Activated CD4-positive, alpha-beta T cell treated with anti-CD3 and anti-CD28 coated beads, Interleukin-2, amount 50 U/mL, for 4 hours (primary cell): ENCODE measurements around the gene HOXD13.

ENCODE experiments used
- DNase-seq, 2 experiments: peaks; one replicate each; pipeline ENCODE4 v3.0.0-alpha.2; 2020

HOXD13 gene

GRCh38 chr2:176092270-176093144 is at the start of gene HOXD13:
HOXD13 (plus strand) TSS chr2:176092721; CDS start chr2:176092891, 170 bp downstream.
- no peak for DNase-seq

- no peak for DNase-seq
Observed at GRCh38 chr2:176056406-176056805, 36.1 kb upstream of the HOXD13 start.

GRCh38 chr2:176063958-176064357 is 28.6 kb upstream of the HOXD13 start:
- DNase-seq: no peak

GRCh38 chr2:176066645-176067588 is 25.6 kb upstream of the HOXD13 start:
- no peak for DNase-seq

- no peak for DNase-seq
Observed at GRCh38 chr2:176067589-176068418, 24.7 kb upstream of the HOXD13 start.

GRCh38 chr2:176068419-176068832 is 24.1 kb upstream of the HOXD13 start:
- DNase-seq: no peak

- DNase-seq: no peak
Observed at GRCh38 chr2:176071330-176072291, 20.9 kb upstream of the HOXD13 start.

GRCh38 chr2:176072292-176072669 is 20.2 kb upstream of the HOXD13 start:
- no peak for DNase-seq

GRCh38 chr2:176072951-176073904 is 19.3 kb upstream of the HOXD13 start:
- DNase-seq: no peak

- no peak for DNase-seq
Observed at GRCh38 chr2:176074919-176075425, 17.5 kb upstream of the HOXD13 start.

GRCh38 chr2:176075481-176075880 is 17.0 kb upstream of the HOXD13 start:
- no peak for DNase-seq

GRCh38 chr2:176076063-176076462 is 16.5 kb upstream of the HOXD13 start:
- no peak for DNase-seq

GRCh38 chr2:176076796-176077195 is 15.7 kb upstream of the HOXD13 start:
- no peak for DNase-seq

- DNase-seq: no peak
Observed at GRCh38 chr2:176078541-176079284, 13.8 kb upstream of the HOXD13 start.

- no peak for DNase-seq
Observed at GRCh38 chr2:176079285-176079830, 13.2 kb upstream of the HOXD13 start.

GRCh38 chr2:176079831-176080539 is 12.5 kb upstream of the HOXD13 start:
- no peak for DNase-seq

- no peak for DNase-seq
Observed at GRCh38 chr2:176080540-176081375, 11.8 kb upstream of the HOXD13 start.
